IMR-90 (cell line): ENCODE results near the gene TNNI3K. TPM values are rescaled to one million over a fixed set of nuclear protein-coding genes. Genes with fewer than 3 reads are reported as not detected.

ENCODE experiments used
- ATAC-seq: fragments of 200-7000 bp; cut with Tn5 transposase; 2 replicates; pipeline ENCODE4 v1.9.1; 2020; ENCODE audit warnings: low read depth, mild to moderate bottlenecking, moderate library complexity
- BruUV-seq: library from RNA; stranded (reverse); fragments of 400-500 nt; replicated peaks from 2 replicates; lab custom pipeline; 2021; lab: Mats Ljungman, UMichigan
- CTCF ChIA-PET: fragments of 300-600 bp; formaldehyde crosslinking; extraction: SDS; loops from one replicate; lab custom pipeline; 2021; ENCODE audit warnings: antibody characterized with exemption; lab: Yijun Ruan, JAX
- POLR2A ChIA-PET: fragments of 300-600 bp; sonication (Branson Sonifier 250); formaldehyde crosslinking; loops from one replicate; lab custom pipeline; 2022; ENCODE audit warnings: antibody characterized with exemption; ENCODE audit not compliant: unreplicated experiment; lab: Charles Lee
- DNase-seq: peaks from one replicate; pipeline ENCODE4 v3.0.0; 2013
- H2AFZ ChIP-seq: replicated peaks from 2 replicates; pipeline ENCODE3; 2013; ENCODE audit warnings: low read length, mild to moderate bottlenecking; ENCODE audit not compliant: poor library complexity
- H2AK5ac ChIP-seq: 2 replicates; pipeline ENCODE4 v1.6.1; 2013; ENCODE audit warnings: low read depth, low read length, inconsistent platforms
- H2AK9ac ChIP-seq: replicated peaks from 2 replicates; pipeline ENCODE3; 2013; ENCODE audit warnings: mild to moderate bottlenecking, low read depth, low read length, moderate library complexity; ENCODE audit not compliant: poor library complexity
- H2BK120ac ChIP-seq: 2 replicates; pipeline ENCODE4 v1.6.1; 2013; ENCODE audit warnings: low read depth, low read length, inconsistent platforms
- H2BK15ac ChIP-seq: 3 replicates; pipeline ENCODE4 v1.6.1; 2013; ENCODE audit warnings: low read depth, low read length, inconsistent platforms
- H2BK20ac ChIP-seq: 2 replicates; pipeline ENCODE4 v1.6.1; 2013; ENCODE audit warnings: low read depth, mild to moderate bottlenecking, inconsistent platforms, low read length, moderate library complexity
- H2BK5ac ChIP-seq: 2 replicates; pipeline ENCODE4 v1.6.1; 2013; ENCODE audit warnings: mild to moderate bottlenecking, low read depth, low read length, inconsistent platforms; ENCODE audit not compliant: poor library complexity, severe bottlenecking
- H3K14ac ChIP-seq: replicated peaks from 2 replicates; pipeline ENCODE4 v1.6.1; 2013; ENCODE audit warnings: low read depth, low read length, inconsistent platforms
- H3K18ac ChIP-seq: 2 replicates; pipeline ENCODE4 v1.6.1; 2013; ENCODE audit warnings: low read depth, low read length, control low read depth
- H3K23ac ChIP-seq: 2 replicates; pipeline ENCODE4 v1.6.1; 2013; ENCODE audit warnings: low read depth, low read length, inconsistent platforms
- H3K27ac ChIP-seq: 2 replicates; pipeline ENCODE4 v1.5.1; 2013; ENCODE audit warnings: mild to moderate bottlenecking, control low read depth, low read length; ENCODE audit not compliant: insufficient read depth
- H3K27me3 ChIP-seq: 2 replicates; pipeline ENCODE4 v1.6.1; 2013; ENCODE audit warnings: low read length; ENCODE audit not compliant: control insufficient read depth, insufficient read depth
- H3K36me3 ChIP-seq: 2 replicates; pipeline ENCODE4 v1.6.1; 2013; ENCODE audit warnings: low read length, mixed read lengths; ENCODE audit not compliant: control insufficient read depth, insufficient read depth
- H3K4ac ChIP-seq: 2 replicates; pipeline ENCODE4 v1.6.1; 2013; ENCODE audit warnings: low read depth, low read length, inconsistent platforms
- H3K4me1 ChIP-seq: 2 replicates; pipeline ENCODE4 v1.6.1; 2013; ENCODE audit warnings: low read length, mixed read lengths; ENCODE audit not compliant: control insufficient read depth, insufficient read depth
- H3K4me2 ChIP-seq: 2 replicates; pipeline ENCODE4 v1.6.1; 2013; ENCODE audit warnings: low read depth, mild to moderate bottlenecking, control low read depth, low read length, moderate library complexity
- H3K4me3 ChIP-seq: 2 replicates; pipeline ENCODE4 v1.5.1; 2013; ENCODE audit warnings: low read depth, mild to moderate bottlenecking, control low read depth, low read length, moderate library complexity; ENCODE audit not compliant: insufficient read depth
- H3K56ac ChIP-seq: 2 replicates; pipeline ENCODE4 v1.6.1; 2013; ENCODE audit warnings: low read length, inconsistent platforms; ENCODE audit not compliant: insufficient read depth; ENCODE audit errors: extremely low read depth
- H3K79me1 ChIP-seq, 2 experiments: 2 replicates each; pipeline ENCODE4 v1.6.1; 2013; ENCODE audit warnings: low read length in 2 of 2, inconsistent platforms in 1 of 2, low read depth in 1 of 2
- H3K9ac ChIP-seq: 2 replicates; pipeline ENCODE4 v1.6.1; 2013; ENCODE audit warnings: low read depth, low read length, control low read depth
- H3K9me1 ChIP-seq: 2 replicates; pipeline ENCODE4 v1.6.1; 2013; ENCODE audit warnings: low read length, inconsistent platforms; ENCODE audit not compliant: insufficient read depth
- H3K9me3 ChIP-seq: 2 replicates; pipeline ENCODE4 v1.6.1; 2013; ENCODE audit warnings: low read length; ENCODE audit not compliant: control insufficient read depth, insufficient read depth
- H4K20me1 ChIP-seq: 2 replicates; pipeline ENCODE4 v1.6.1; 2013; ENCODE audit warnings: low read length, inconsistent platforms; ENCODE audit not compliant: insufficient read depth
- H4K5ac ChIP-seq: 2 replicates; pipeline ENCODE4 v1.6.1; 2013; ENCODE audit warnings: mild to moderate bottlenecking, low read depth, low read length, control low read depth
- H4K8ac ChIP-seq, 2 experiments: 2 replicates each; pipeline ENCODE4 v1.6.1; 2013; ENCODE audit warnings: low read depth in 2 of 2, low read length in 2 of 2, control low read depth in 1 of 2, inconsistent platforms in 1 of 2
- H4K91ac ChIP-seq: 2 replicates; pipeline ENCODE4 v1.6.1; 2013; ENCODE audit warnings: low read depth, low read length, inconsistent platforms; ENCODE audit not compliant: insufficient read depth
- BHLHE40 ChIP-seq: fragments of 150-350 bp; IDR thresholded peaks from 2 replicates; pipeline ENCODE4 v1.6.1; 2016; ENCODE audit warnings: mild to moderate bottlenecking, low read depth, low read length
- CEBPB ChIP-seq: IDR thresholded peaks from 2 replicates; pipeline ENCODE4 v1.6.1; 2012; ENCODE audit warnings: low read depth, low read length, improper control_type of control experiment
- CHD1 ChIP-seq: IDR thresholded peaks from 2 replicates; pipeline ENCODE4 v1.6.1; 2012; ENCODE audit warnings: low read depth, low read length, improper control_type of control experiment
- CTCF ChIP-seq: conservative IDR thresholded peaks from 2 replicates; pipeline ENCODE4 v1.5.1; 2012; ENCODE audit warnings: mild to moderate bottlenecking, low read depth, low read length, improper control_type of control experiment
- ELK1 ChIP-seq: fragments of 150-350 bp; IDR thresholded peaks from 2 replicates; pipeline ENCODE4 v1.6.1; 2016; ENCODE audit warnings: low read depth, mild to moderate bottlenecking, low read length, moderate library complexity, borderline replicate concordance
- FOS ChIP-seq: fragments of 150-350 bp; IDR thresholded peaks from 2 replicates; pipeline ENCODE4 v1.6.1; 2016; ENCODE audit warnings: low read depth, low read length
- MAFK ChIP-seq: IDR thresholded peaks from 2 replicates; pipeline ENCODE4 v1.6.1; 2012; ENCODE audit warnings: low read depth, low read length, improper control_type of control experiment
- NFE2L2 ChIP-seq: fragments of 150-350 bp; IDR thresholded peaks from 2 replicates; pipeline ENCODE4 v1.6.1; 2016; ENCODE audit warnings: low read depth, mild to moderate bottlenecking, low read length
- POLR2A ChIP-seq: IDR thresholded peaks from 2 replicates; pipeline ENCODE4 v1.6.1; 2012; ENCODE audit warnings: mild to moderate bottlenecking, low read depth, low read length
- RAD21 ChIP-seq: IDR thresholded peaks from 2 replicates; pipeline ENCODE4 v1.6.1; 2012; ENCODE audit warnings: low read length, improper control_type of control experiment
- RCOR1 ChIP-seq: IDR thresholded peaks from 2 replicates; pipeline ENCODE4 v1.6.1; 2012; ENCODE audit warnings: mild to moderate bottlenecking, low read length, improper control_type of control experiment; ENCODE audit not compliant: insufficient replicate concordance
- RFX5 ChIP-seq: IDR thresholded peaks from 2 replicates; pipeline ENCODE4 v1.8.0; 2012; ENCODE audit warnings: low read depth, mild to moderate bottlenecking, low read length, moderate library complexity
- SMC3 ChIP-seq: fragments of 150-350 bp; IDR thresholded peaks from 2 replicates; pipeline ENCODE4 v1.6.1; 2016; ENCODE audit warnings: low read depth, mild to moderate bottlenecking, antibody characterized with exemption, low read length, moderate library complexity
- WGBS, 2 experiments: methylation state at CpG; one replicate each; pipeline versions ENCODE4 v1.1.5 to v1.1.7; 2013; ENCODE audit warnings: missing lambda C conversion rate in 2 of 2; ENCODE audit not compliant: insufficient read length in 1 of 2; ENCODE audit errors: extremely low coverage in 2 of 2; 5-methylcytosine and 5-hydroxymethylcytosine counted together
- dilution Hi-C: fragments of 300-500 bp; cut with HindIII; formaldehyde crosslinking; loops from one replicate; pipeline ENCODE4 v1.14.3; 2018; ENCODE audit warnings: low sequenced_read_pairs; ENCODE audit not compliant: unreplicated experiment
- in situ Hi-C: fragments of 300-500 bp; cut with MboI; formaldehyde crosslinking; loops from 3 replicates; pipeline ENCODE4 v1.14.3; 2019; ENCODE audit warnings: low sequenced_read_pairs, inconsistent platforms, mixed read lengths
- intact Hi-C: fragments of 100-400 bp; cut with micrococcal nuclease; formaldehyde crosslinking; loops from 2 replicates; pipeline ENCODE4 v1.10.0; 2022
- polyA plus RNA-seq, 3 experiments: library from polyadenylated mRNA; depleted of rRNA; stranded (reverse); fragments of >200 nt; gene quantifications; 2 replicates each; pipeline ENCODE4 v1.2.3, GENCODE V29; 2012; ENCODE audit warnings: low replicate concordance in 1 of 3
- total RNA-seq: library from RNA; depleted of rRNA; stranded (reverse); fragments of >200 nt; gene quantifications from 2 replicates; pipeline ENCODE4 v1.2.3, GENCODE V29; 2012

The TNNI3K gene
- total and polyA plus RNA-seq, 2 of the 4 experiments (the other 2 are of a cell fraction): 0.90 to 1.3 TPM

- intact Hi-C loops: no loop called here
- Histone ChIP-seq H4K8ac (no peak overlapping the region), H3K4me3 (no peak overlapping the region), H3K23ac (no peak overlapping the region), H3K9me1 (no peaks in the 10 kb centered on the region), H2BK15ac (no peak overlapping the region), H3K14ac (no peak overlapping the region), H3K18ac (no peak overlapping the region), H2AK5ac (no peak overlapping the region), H2BK120ac (no peak overlapping the region), H2BK20ac (no peak overlapping the region), H3K27ac (no peak overlapping the region), H4K5ac (no peak overlapping the region), H3K27me3 (no peaks in the 10 kb centered on the region), H2AFZ (no peak overlapping the region), H3K79me1 (no peaks in the 10 kb centered on the region), H3K4me2 (no peak overlapping the region), H3K4me1 (peaks cover 9% of the 10 kb centered on the region), H3K9me3 (0 out of 2 replicates have a peak, but pooled peaks cover 2% of the 10 kb centered on the region), H2BK5ac (no peak overlapping the region), H4K91ac (no peak overlapping the region), H3K9ac (no peak overlapping the region), H4K20me1 (no peaks in the 10 kb centered on the region), H3K56ac (no peak overlapping the region), H2AK9ac (no peak overlapping the region), H3K36me3 (no peaks in the 10 kb centered on the region), H3K4ac (no peak overlapping the region)
- no peak for TF ChIP-seq NFE2L2
- TF ChIP-seq BHLHE40: no peak
- TF ChIP-seq FOS: no peak
- no peak for TF ChIP-seq RFX5
- no peak for TF ChIP-seq CTCF
- TF ChIP-seq RAD21: no peak
- TF ChIP-seq CEBPB: no peak
- no peak for TF ChIP-seq CHD1
- no peak for TF ChIP-seq RCOR1
- no peak for TF ChIP-seq ELK1
- no peak for TF ChIP-seq POLR2A
- no peak for TF ChIP-seq SMC3
- no peak for TF ChIP-seq MAFK
- ChIA-PET CTCF (no interaction called here), POLR2A (no interaction called here)
- WGBS, 2 experiments: no CpG with 5 or more reads among the region's 5 CpGs
- in situ Hi-C loops: no loop called here
- dilution Hi-C loops: no loop called here
- DNase-seq (no peak), ATAC-seq (no peak)
- no TSS peak for BruUV-seq
Observed at GRCh38 chr1:74399249-74399648, 164.1 kb downstream of the TNNI3K start.
